ENCODE results near the gene MRPL2. TPM values are rescaled to one million over a fixed set of nuclear protein-coding genes. Genes with fewer than 3 reads are reported as not detected.
A peak's percentile ranks its signal among the peaks of the same experiment; 100 is the strongest.
"Not testable (repeated sequence)": the region's sequence is repeated elsewhere in the genome, so short reads cannot be mapped to it uniquely, and the experiment has no call there.

The MRPL2 gene
- polyA plus RNA-seq, 1 donor, result 43.9 TPM

DNA sequence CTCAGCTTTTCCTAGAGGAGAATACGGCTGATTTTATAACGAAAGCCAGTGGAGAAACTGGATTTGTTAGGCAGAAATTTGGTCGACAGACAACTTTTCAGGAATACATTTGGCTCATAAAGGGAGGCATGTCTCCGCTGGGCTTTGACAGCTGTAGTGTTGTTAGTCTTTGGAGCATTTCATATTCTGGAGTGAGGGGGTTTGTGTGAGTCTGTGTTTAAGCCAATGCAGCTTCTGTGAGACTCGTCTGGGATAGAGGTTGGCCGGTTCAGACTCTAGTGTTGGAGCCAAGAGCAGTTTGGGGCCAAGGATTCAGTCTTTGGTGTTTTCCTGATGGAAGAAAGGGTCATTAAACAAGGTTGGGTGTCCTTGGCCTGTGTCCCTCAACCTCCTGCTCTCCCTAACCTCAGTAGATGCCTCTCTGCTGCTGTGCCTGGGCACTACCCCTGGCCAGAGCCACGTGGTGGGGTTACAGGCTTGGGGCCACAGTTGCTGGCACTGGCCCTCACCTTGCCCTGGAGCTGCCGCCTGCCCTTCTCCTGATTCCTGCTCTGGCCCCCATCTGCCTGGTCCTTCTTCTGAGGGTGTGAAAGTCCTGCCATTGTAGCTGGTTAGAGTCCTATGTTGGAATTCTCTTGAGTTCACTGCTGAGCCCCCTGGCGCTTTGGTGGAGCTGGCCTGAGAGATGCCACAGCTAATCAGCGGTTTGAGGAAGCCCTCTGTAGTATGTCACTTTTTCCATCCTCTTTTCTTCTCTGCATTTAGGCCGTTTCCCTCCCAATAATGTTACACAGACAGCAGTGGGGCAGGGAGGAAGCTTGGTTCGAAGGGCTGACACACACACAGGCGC, 23.8 kb upstream of the MRPL2 start:
- peak; percentile 52 for DNase-seq (ENCODE audit: low read depth)

DNA sequence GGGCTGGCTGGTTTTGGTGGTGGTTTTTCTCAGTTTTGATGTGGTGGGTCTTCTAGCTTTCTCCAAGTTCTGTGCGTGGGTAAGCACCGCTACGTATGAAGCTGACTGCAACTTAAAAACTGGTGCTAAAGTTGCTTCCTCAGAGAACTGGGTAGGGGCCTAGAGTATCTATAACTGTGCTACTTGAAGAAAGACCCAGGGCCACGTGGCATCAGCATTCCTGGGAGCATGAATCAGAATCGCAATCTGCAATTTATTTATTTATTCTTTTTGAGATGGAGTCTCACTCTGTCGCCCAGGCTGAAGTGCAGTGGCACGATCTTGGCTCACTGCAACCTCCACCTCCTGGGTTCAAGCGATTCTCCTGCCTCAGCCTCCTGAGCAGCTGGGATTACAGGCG, 22.7 kb upstream of the MRPL2 start:
- DNase-seq (ENCODE audit: low read depth), result not testable (repeated sequence)

DNA sequence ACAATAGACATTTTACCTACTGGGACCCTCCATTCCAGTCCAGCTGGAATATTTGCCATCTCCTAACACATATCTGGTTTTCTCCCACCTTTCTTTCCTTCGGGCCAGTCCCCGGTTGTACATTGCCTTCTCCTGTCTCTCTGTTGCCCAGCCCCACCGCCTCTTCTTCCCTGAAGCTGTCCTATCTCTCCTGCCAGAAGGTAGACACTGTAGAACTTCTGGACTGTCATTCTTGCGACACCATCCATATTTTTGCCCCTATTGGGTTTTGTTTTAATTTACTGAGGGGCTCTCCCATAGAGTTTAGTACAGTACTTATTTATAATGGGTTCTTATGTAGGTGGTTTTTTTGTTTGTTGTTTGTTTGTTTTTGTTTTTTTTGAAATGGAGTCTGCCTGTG, 21.8 kb upstream of the MRPL2 start:
- DNase-seq (ENCODE audit: low read depth), result no peak

DNA sequence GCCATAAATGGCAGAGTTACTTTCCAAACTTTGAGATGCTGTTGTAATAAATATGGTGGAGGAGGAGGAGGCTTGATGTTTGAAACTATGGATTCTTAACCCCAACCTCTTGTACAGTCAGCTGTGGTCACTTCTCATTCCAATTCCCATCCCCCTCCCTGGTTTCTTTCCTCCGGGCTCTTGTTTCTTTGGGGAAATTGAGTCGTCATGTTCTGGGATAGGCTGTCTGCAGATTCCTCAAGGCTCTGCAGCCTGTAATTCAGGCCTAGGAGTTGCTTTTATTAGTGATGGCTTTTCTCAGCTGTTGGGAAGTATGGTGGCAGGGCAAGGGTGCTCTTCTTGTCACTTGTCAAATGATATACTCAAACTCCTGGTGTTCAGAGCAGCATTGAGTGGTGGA, 19.5 kb upstream of the MRPL2 start:
- DNase-seq (ENCODE audit: low read depth), result no peak

DNA sequence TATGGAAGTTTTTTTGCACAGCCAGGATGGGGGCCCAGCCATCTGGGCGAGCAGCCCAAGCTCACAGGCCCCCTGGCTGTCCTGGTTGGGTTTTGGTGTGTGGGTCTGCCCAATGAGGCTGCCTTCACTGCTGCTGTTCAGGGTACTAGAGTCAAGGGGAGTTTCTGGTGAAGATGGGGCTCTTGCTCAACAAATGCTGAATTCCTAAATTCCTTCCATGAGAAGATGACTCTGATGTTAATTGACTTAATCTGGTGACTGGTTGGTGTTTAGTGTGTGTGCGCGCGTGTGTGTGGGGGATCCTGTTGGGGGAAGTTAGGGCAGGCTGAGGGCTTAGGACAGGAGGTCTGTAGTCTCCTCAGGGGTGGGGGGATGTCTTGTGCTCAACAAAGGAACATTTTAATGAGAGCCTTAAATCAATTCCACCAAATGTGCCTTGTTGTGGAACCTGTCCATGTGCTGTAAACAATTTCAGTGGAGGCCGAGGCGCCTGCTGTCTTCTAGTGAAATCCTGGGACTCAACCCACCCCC, 18.8 kb upstream of the MRPL2 start:
- DNase-seq (ENCODE audit: low read depth), result no peak

DNA sequence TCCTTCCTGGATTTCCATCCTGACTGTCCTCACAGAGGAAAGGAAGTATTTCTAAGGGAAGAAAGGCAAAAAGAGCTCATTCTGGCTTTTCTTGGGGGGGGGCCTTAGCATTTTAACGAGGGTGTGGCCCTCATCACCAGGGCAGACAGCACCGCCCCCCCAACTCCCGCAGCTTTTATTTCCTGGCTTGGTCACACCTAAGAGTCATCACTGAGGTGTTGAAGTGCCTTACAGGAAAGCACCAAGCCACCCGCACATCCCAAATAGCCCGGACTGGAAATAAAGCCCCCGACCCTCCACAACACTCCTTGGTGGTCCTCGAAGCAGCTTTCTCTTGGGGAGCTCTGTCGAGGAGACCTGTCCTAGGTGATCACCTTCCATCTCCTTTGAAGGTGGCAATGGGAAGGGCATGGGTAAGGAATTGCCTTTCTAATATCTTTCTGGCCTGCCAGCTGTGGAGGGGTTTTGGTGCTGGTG, 18.1 kb upstream of the MRPL2 start:
- no peak for DNase-seq (ENCODE audit: low read depth)

DNA sequence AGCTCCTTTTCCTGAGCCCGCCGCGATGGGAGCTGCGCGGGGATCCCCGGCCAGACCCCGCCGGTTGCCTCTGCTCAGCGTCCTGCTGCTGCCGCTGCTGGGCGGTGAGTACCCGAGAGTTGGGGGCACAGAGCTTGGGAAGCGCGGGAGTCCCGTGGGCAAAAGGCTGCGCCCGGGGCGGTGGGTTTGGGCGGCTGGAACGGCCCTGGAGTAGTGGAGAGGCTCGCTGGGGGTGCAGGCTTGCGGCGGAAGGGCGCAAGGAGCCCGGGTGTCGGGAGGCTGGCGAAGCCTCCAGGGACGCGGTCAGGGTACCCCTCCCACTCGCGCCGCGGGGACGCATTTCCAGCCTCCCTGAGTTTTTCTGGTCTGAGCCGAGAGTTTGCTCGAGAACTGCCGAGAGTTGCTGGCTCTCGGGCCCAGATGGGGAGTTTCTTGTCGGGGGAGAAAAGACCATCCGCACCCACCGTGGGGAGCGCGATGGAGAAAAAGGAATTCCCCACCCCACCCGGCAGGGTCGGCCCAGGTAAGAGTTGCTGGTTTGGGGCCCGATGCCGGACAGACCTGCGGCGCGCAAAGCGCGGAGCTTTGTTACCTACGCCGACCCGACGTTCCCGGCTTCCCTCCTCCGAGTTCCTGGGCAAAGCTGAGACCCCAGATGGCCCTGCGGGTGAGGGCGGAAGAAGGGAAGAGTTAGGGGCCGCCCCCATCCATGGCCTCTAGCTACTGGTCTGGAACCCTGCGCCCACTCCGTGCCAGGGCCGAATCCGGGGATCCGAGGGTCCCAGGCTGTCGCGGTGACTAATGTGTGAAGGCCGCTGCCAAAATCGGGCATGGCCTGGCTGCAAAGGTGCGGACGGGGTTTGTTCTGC, 17.5 kb upstream of the MRPL2 start:
- no peak for DNase-seq (ENCODE audit: low read depth)

DNA sequence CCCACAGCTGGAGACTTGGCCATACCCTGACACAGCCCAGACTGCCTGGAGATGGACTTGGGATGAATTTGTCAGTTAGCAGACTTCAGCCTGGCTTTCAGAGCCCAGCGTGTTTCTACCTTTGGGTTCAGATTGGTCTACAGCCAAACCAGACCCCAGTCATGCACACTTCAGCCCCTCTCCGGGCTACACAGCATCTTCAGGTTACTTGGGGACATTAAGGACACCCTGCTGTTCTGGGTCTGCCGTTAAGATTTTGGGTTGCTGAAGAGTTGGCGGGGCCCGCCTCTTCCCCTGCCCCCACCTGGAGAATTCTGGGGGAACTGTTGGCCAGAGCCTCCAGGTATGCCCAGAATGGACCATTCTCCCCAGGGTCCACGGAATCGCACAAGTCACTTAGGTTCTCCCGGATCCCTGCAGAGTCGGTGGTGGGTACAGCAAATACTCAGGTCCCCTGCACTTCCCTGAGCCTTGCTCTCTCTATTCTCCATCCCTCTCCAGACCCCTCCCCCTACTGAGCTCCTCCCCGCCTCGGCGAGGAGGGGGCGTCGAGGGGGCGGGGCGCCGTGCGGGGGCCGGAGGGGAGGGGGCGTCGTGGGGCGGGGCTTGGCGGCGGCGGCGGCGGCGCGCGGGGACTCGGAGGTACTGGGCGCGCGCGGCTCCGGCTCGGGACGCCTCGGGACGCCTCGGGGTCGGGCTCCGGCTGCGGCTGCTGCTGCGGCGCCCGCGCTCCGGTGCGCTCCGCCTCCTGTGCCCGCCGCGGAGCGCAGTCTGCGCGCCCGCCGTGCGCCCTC, 16.6 kb upstream of the MRPL2 start, which contains the start of gene PTK7:
TSS of gene PTK7 (plus strand) at position 645 of the 794 bp plus-strand sequence. CDS start 175 bp downstream, outside the sequence.
- no peak for DNase-seq (ENCODE audit: low read depth)

DNA sequence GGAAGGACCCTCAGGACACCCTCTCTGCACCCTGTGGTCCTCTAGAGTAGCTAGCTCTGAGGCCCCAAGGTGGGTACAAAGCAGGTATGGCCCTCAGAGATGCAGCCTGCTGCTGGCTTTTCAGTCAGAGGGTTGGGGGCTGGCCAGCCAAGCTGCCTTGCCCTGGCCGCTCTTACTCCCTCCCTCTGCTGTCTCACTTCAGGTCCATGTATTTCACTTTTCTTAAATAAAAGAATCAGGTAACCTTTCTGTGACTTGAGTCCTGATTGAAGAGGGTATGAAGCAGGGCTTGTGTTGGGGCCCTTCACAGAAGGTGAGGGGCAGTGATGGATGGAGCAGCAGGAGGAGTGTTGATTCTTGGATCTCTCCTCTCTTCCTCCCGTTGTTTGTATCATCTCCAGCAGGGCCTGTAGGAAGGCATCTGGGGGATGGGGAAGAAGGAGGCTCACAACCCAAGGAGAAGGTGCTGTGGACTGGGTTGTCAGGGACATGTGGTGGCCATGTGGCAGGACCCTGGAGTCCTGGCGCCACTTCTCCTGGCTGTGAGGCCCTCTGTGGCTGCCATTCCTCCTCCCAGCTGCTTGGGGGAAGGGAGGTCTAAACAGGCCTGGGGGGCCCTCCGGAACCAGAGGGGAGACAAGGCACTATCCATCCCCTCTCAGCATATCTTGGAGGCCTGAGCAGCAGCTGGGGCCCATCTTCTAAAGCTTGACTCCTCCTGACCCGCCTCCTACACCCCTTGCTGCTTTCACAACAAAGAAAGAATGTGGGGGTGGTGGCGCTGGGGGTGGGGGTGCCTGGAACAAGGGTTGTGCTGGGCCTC, 15.8 kb upstream of the MRPL2 start:
- DNase-seq (ENCODE audit: low read depth), result no peak

DNA sequence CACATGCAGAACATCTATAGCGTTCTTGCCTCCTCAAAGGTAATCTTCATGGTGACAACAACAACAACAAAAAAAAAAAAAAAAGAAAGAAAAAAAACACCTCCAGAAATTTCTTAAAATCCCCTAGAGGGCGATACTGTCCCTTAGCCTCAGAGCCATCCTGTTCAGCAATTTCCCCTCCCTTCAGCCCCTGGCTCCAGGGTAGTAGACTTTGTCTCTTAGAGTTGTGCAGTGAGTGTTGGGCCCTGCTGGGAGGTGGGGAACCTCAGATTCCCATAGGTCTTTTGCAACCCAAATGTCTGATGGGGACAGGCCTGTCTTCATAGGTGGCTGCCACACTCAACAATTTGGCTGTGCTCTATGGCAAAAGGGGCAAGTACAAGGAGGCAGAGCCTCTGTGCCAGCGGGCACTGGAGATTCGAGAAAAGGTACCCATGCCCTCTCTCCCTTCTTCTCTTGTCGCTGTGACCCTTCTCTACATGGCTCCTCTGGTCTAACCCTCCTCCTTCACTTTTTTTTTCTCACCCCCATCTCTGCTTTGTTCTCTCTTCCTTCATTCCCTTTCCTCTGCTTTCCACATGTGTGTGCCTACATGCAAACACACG, 10.9 kb upstream of the MRPL2 start:
- no peak for DNase-seq (ENCODE audit: low read depth)

DNA sequence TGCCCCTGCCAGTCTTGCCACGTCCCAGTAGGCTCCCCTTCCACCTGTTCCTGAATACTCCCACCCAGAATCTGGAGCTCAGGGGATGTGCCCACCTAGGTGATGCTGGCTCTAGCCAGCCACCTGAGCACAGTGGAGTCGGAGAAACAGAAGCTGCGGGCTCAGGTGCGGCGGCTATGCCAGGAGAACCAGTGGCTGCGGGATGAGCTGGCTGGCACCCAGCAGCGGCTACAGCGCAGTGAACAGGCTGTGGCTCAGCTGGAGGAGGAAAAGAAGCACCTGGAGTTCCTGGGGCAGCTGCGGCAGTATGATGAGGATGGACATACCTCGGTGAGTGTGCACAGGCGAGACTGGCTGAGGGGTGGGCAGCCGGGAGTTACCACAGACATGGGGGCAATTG, 3.6 kb upstream of the MRPL2 start:
- DNase-seq (ENCODE audit: low read depth), result no peak

DNA sequence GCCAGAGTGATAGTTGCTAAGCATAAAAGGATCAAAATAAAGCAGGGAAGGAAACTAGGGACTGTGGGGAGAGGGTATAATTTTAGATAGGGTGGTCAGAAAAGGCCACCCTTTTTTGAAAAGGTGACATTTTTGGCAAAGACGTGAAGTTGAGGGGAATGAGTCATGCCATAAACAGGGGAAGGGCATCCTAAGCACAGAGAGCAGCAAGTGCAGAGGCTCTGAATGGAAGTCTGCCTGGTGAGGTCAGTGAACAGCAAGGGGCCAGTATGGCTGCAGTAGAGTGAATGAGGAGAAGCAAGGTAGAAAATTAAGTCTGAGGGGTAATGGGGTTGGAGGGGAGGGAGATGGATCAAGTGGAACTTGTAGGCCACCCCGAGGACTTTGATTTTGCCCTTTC, 2.6 kb upstream of the MRPL2 start:
- DNase-seq (ENCODE audit: low read depth), result no peak

DNA sequence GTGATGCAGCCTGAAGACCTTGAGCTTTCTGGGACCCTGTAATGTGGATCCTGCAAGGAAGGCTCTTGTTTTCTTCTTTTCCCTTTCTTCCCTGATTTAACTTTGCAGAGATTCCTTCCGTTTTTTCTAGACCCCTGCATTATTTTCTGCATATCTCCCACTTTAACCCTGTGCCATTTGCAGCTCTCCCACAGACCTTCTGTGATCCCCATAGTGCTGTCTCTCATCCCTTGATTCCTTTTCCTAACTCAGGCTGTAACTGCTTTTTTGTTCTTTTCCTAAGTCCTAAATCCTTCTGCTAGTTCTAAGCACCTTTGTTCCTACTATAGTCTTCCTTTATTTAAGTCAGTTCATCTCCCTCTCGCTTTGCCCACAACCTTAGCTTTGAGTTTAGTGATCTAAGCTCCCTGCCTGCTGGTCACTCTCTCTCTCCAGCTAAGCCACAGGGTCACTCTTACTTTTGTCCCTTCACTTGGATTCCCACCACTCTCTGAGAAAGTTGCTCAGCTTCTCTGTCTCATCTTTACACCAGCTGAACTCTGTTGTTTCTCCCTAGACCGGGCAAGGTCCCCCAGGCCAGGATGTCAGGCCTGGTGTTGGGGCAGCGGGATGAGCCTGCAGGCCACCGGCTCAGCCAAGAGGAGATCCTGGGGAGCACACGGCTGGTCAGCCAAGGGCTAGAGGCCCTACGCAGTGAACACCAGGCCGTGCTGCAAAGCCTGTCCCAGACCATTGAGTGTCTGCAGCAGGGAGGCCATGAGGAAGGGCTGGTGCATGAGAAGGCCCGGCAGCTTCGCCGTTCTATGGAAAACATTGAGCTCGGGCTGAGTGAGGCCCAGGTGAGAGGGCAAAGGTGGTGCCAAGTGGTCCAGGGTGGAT, 1.8 kb upstream of the MRPL2 start:
- DNase-seq (ENCODE audit: low read depth), result no peak

DNA sequence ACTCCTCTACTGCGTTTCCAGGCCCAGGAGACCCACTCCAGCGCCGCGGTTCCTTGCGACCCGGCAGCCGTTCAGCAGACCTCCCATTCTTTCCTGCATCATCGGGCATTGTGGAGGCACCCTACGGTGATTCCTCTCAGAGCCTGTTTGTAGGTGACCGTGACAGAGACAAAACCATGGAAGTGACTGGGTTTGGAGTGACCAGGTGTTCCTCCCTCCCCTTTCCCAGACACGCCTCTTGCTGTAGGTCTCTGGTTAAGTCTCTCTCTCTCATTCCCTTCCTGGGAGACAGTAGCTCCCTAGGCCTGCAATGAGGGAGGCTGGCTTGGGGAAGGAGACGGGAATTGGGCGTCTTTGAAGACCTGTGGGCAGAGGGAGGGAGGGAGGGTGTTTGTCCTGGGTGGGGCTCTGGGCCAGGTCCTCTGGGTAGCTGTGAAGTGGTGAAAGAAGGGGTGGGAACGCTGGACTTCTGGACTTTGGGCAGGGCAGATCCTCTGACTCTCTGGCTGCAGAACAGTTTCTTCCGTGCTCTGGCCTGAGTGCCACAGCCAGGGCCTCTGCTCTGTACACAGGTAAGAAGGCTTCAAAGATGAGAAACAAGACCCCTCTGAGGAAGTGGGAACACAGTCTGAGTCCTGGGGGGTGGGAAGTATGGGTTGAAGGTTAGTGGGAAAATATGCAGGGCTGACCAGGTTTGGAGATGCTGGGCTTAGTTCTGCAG, 960 bp upstream of the MRPL2 start:
- DNase-seq (ENCODE audit: low read depth), result no peak

DNA sequence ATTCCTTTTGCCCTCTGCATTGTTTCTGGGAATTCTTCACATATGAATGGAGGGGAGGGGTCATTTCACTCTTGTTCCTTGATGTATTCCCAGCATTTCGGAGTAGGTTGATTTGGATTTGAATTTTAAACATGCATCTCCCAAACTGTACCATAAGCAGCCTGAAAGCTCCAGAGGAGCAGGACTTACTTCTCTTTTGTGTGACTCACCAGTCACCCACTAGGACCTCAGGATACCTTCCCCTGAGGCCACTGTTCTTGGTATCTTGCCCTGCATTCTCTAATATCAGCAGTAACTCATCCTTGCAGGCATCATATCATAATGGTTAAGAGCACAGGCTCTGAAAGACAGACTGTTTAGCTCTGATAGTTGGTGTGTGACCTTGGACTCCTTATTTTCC, 703 bp downstream of the MRPL2 start:
- DNase-seq (ENCODE audit: low read depth), result no peak

DNA sequence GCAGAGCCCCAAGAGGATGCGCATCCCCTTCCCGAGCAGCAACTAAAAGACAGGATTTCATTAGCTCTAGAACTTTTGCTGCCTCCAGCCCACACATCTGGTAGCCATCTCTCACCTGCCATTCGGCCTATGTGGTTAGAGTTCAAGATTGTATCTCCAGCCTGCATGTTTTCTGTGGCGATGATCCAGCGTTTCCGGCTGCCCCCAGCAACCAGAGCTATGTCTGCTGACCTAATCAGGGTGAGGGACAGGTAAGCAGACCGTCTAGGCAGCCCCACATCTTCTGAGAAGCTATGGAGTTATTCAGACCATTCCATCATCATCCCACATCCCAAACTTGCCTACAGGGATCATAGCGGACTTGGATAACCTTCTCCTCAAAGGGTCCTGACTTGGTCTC, 3.3 kb downstream of the MRPL2 start:
- no peak for DNase-seq (ENCODE audit: low read depth)

DNA sequence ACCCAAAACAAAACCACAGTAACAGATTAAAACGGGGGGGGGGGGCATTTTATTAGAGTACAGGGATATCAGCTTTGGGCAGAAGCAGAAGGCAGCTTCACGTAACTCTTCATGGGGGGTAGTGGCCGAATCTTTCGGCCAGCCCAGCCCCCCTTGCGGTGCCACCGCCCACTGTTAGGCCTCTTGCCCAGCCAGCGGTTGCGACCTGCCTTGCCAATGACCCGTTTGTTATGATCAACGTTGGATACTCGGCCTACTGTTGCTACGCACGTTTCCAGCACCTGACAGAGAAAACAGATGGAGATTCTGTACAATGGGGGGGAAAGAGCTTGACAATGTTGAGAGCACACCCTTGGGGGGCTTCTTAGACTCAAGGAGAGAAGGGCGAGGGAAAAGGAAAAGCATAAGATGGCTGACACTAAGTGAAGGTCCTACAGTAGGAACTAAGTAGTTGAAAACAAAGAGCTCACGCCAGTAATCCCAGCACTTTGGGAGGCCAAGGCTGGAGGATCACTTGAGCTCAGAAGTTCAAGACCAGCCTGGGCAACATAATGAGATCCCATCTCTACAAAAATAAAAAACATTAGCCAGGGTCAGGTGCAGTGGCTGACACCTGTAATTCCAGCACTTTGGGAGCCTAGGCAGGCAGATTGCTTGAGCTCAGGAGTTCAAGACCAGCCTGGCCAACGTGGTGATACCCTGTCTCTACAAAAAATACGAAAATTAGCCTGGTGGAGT, 4.9 kb downstream of the MRPL2 start:
- no peak for DNase-seq (ENCODE audit: low read depth)
